SK-N-SH (cell line): ENCODE measurements around the gene TFPT. TPM values are rescaled to one million over a fixed set of nuclear protein-coding genes. Genes with fewer than 3 reads are reported as not detected.

Source experiments
- CTCF ChIA-PET: fragments of 300-600, 350-600 bp; formaldehyde crosslinking; extraction: SDS; loops from one replicate; lab custom pipeline; 2021; lab: Yijun Ruan, JAX
- POLR2A ChIA-PET: fragments of 350-600 bp; sonication (Branson Sonifier 250); formaldehyde crosslinking; extraction: SDS; loops from one replicate; lab custom pipeline; 2020; ENCODE audit warnings: antibody characterized with exemption, inconsistent platforms; lab: Yijun Ruan, JAX
- DNase-seq: peaks from one replicate; pipeline ENCODE4 v3.0.0; 2012
- H2AFZ ChIP-seq: fragments of 200-600 bp; sonication (generic); 2 replicates; pipeline ENCODE4 v1.8.1; 2016; ENCODE audit warnings: antibody characterized with exemption, mild to moderate bottlenecking, low read depth
- H3F3A ChIP-seq: fragments of 200-600 bp; sonication (generic); replicated peaks from 2 replicates; pipeline ENCODE3; 2016; ENCODE audit warnings: antibody characterized with exemption, mild to moderate bottlenecking; ENCODE audit not compliant: insufficient read depth
- H3K27ac ChIP-seq, 2 experiments: fragments of 200-500 bp in 1 of 2; fragments of 200-600 bp in 1 of 2; sonication (Bioruptor generic) in 1 of 2; sonication (generic), shearing (Covaris generic) in 1 of 2; 2 replicates each; pipeline versions ENCODE4 v1.5.1 to v1.6.1; 2014 to 2016; ENCODE audit warnings: low read depth in 2 of 2, inconsistent platforms in 1 of 2, low read length in 1 of 2, mild to moderate bottlenecking in 1 of 2, mixed read lengths in 1 of 2
- H3K27me3 ChIP-seq: fragments of 200-600 bp; sonication (generic), shearing (Covaris generic); 2 replicates; pipeline ENCODE4 v1.6.1; 2016; ENCODE audit warnings: mixed run types; ENCODE audit not compliant: insufficient read depth
- H3K36me3 ChIP-seq, 2 experiments: fragments of 200-500 bp in 1 of 2; fragments of 200-600 bp in 1 of 2; sonication (Bioruptor generic) in 1 of 2; sonication (generic) in 1 of 2; replicated peaks in 1 of 2; 2 replicates each; pipeline versions ENCODE3 to v1.5.1; 2014 to 2016; ENCODE audit warnings: low read length in 1 of 2, mild to moderate bottlenecking in 1 of 2; ENCODE audit not compliant: insufficient read depth in 2 of 2, control insufficient read depth in 1 of 2
- H3K4me1 ChIP-seq, 2 experiments: fragments of 200-500 bp in 1 of 2; fragments of 200-600 bp in 1 of 2; sonication (Bioruptor generic) in 1 of 2; sonication (generic), shearing (Covaris generic) in 1 of 2; 2 replicates each; pipeline versions ENCODE4 v1.5.1 to v1.6.1; 2014 to 2016; ENCODE audit warnings: low read depth in 1 of 2, low read length in 1 of 2, mixed run types in 1 of 2; ENCODE audit not compliant: insufficient read depth in 2 of 2, control insufficient read depth in 1 of 2
- H3K4me2 ChIP-seq: fragments of 200-600 bp; sonication (generic), shearing (Covaris generic); 2 replicates; pipeline ENCODE4 v1.6.1; 2017; ENCODE audit warnings: mixed run types
- H3K4me3 ChIP-seq, 2 experiments: fragments of 200-500 bp in 1 of 2; fragments of 200-600 bp in 1 of 2; sonication (Bioruptor generic) in 1 of 2; sonication (generic), shearing (Covaris generic) in 1 of 2; 2 replicates each; pipeline versions ENCODE4 v1.5.1 to v1.8.1; 2014 to 2016; ENCODE audit warnings: low read depth in 2 of 2, inconsistent platforms in 1 of 2, low read length in 1 of 2, mild to moderate bottlenecking in 1 of 2, mixed read lengths in 1 of 2, moderate library complexity in 1 of 2
- H3K79me2 ChIP-seq: fragments of 200-600 bp; sonication (generic); 2 replicates; pipeline ENCODE4 v1.8.1; 2017; ENCODE audit warnings: mild to moderate bottlenecking; ENCODE audit not compliant: insufficient read depth
- H3K9ac ChIP-seq: fragments of 200-600 bp; sonication (generic); 2 replicates; pipeline ENCODE4 v1.6.1; 2017; ENCODE audit warnings: mixed run types
- H3K9me2 ChIP-seq: fragments of 200-600 bp; sonication (generic); 2 replicates; pipeline ENCODE4 v1.6.1; 2017; ENCODE audit warnings: mixed run types
- H3K9me3 ChIP-seq: fragments of 200-600 bp; sonication (generic); 2 replicates; pipeline ENCODE4 v1.6.1; 2017; ENCODE audit warnings: mixed run types, mild to moderate bottlenecking, moderate library complexity
- H4K20me1 ChIP-seq: fragments of 200-600 bp; sonication (generic); 2 replicates; pipeline ENCODE4 v1.6.1; 2017; ENCODE audit warnings: mild to moderate bottlenecking, mixed run types; ENCODE audit not compliant: insufficient read depth
- ELF1 ChIP-seq: IDR thresholded peaks from 2 replicates; pipeline ENCODE4 v1.4.0; 2012
- EZH2phosphoT487 ChIP-seq: fragments of 200-600 bp; sonication (generic); IDR thresholded peaks from 2 replicates; pipeline ENCODE4 v1.6.1; 2017; ENCODE audit warnings: low read depth, mixed run types, mild to moderate bottlenecking, antibody characterized with exemption, moderate library complexity, borderline replicate concordance
- GATA2 ChIP-seq: sonication (generic); formaldehyde crosslinking; IDR thresholded peaks from 2 replicates; pipeline ENCODE4 v1.5.0; 2020; ENCODE audit warnings: mild to moderate bottlenecking, missing genetic modification reagents
- JUND ChIP-seq: IDR thresholded peaks from 2 replicates; pipeline ENCODE4 v1.4.0; 2012
- MEF2A ChIP-seq: IDR thresholded peaks from 2 replicates; pipeline ENCODE4 v1.4.0; 2012; ENCODE audit warnings: low read depth, borderline replicate concordance
- MXI1 ChIP-seq: IDR thresholded peaks from 2 replicates; pipeline ENCODE4 v1.6.1; 2012; ENCODE audit warnings: mild to moderate bottlenecking, low read depth, low read length, improper control_type of control experiment
- NFIC ChIP-seq: IDR thresholded peaks from 2 replicates; pipeline ENCODE4 v1.4.0; 2012; ENCODE audit warnings: borderline replicate concordance
- NRF1 ChIP-seq: IDR thresholded peaks from 2 replicates; pipeline ENCODE4 v1.6.1; 2012; ENCODE audit warnings: low read depth, mild to moderate bottlenecking, low read length
- POLR2AphosphoS5 ChIP-seq: IDR thresholded peaks from 2 replicates; pipeline ENCODE4 v1.6.1; 2012; ENCODE audit warnings: low read depth, low read length
- RXRA ChIP-seq: IDR thresholded peaks from 2 replicates; pipeline ENCODE4 v1.4.0; 2012; ENCODE audit warnings: low read depth, mild to moderate bottlenecking, borderline replicate concordance
- SIN3A ChIP-seq: IDR thresholded peaks from 2 replicates; pipeline ENCODE4 v1.6.1; 2012; ENCODE audit warnings: low read depth, mild to moderate bottlenecking, low read length, moderate library complexity, borderline replicate concordance
- SMC3 ChIP-seq: IDR thresholded peaks from 2 replicates; pipeline ENCODE4 v1.6.1; 2012; ENCODE audit warnings: low read depth, low read length, improper control_type of control experiment
- TAF1 ChIP-seq: IDR thresholded peaks from 2 replicates; pipeline ENCODE4 v1.6.1; 2012; ENCODE audit warnings: low read depth, mild to moderate bottlenecking, low read length, moderate library complexity, borderline replicate concordance
- TCF12 ChIP-seq: IDR thresholded peaks from 2 replicates; pipeline ENCODE4 v1.4.0; 2012
- YY1 ChIP-seq: IDR thresholded peaks from 2 replicates; pipeline ENCODE4 v1.4.0; 2012; ENCODE audit warnings: low read depth, mild to moderate bottlenecking
- WGBS: methylation state at CpG from one replicate; pipeline ENCODE4 v1.1.6; 2017; ENCODE audit warnings: low lambda C conversion rate; 5-methylcytosine and 5-hydroxymethylcytosine counted together
- polyA plus RNA-seq, 3 experiments: library from polyadenylated mRNA; depleted of rRNA; stranded (reverse); fragments of >200 nt; gene quantifications; 2 replicates each; pipeline ENCODE4 v1.2.3, GENCODE V29; 2012
- TF ChIP-seq, protein P1 (sequence below): fragments of 200-600 bp; sonication (generic); IDR thresholded peaks from 2 replicates; pipeline ENCODE4 v1.6.1; 2017; ENCODE audit warnings: antibody characterized with exemption, mild to moderate bottlenecking, moderate library complexity
- TF ChIP-seq, protein P2 (sequence below): IDR thresholded peaks from 2 replicates; pipeline ENCODE4 v1.4.0; 2012; ENCODE audit warnings: low read depth
- TF ChIP-seq, protein P3 (sequence below): IDR thresholded peaks from 2 replicates; pipeline ENCODE4 v1.6.1; 2012; ENCODE audit warnings: mild to moderate bottlenecking, low read depth, low read length, moderate library complexity

The TFPT gene
- polyA plus RNA-seq, 1 of the 3 experiments (the other 2 are of a cell fraction), result 49.7 TPM

DNA sequence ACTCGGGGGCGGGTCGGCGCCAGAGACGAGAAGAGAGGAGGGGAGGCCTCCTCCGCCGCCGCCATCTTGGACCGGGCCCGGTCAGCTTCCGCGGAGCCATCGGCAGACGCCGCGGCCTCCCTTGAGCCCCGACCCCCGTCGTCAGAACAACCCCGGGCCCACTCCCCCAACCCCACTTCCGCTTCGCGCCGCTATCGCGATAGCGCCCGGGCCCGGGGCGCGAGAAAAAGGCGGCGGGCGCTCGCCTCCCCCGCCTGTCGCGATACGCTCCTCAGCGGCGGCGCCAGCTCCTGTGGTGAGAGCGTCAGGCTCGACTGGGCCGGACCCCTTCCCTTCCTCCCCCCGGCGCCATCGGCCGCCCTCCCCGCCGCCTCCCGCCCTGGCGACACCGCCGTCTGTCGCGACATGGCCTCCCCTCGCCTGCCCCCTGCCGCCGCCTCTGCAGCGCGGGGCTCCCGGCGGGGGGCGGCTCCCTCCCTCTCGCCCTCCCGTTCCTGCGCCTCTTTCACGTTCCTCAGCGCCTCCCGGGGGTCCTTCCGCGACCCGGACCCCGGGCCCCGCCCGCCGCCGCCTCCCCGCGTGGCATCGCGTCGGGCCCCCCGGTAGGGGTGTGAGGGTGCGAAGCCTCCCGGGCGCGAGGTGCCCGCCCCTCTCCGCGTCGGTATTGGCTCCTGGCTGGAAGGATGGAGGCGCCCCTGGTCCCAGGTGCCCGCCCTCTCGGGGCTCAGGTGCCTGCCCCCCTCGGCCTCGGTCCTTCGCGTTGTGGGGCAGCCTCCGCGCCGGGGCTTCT, 22.4 kb upstream of the TFPT start, which contains the start of gene CNOT3:
Gene CNOT3 (plus strand): TSS at position 64 of the 790 bp plus-strand sequence. CDS start 5,217 bp downstream, outside the sequence.
- Histone ChIP-seq H2AFZ (peak within 1 kb of the TSS; percentile 87), H3K4me1 (peaks cover 0 to 24% of the 10 kb centered on the region in 2 experiments; a peak in 1 of 4 replicates), H3K9me2 (no peaks in the 10 kb centered on the region), H3K9me3 (no peaks in the 10 kb centered on the region), H3K9ac (peak within 1 kb of the TSS; percentile 98), H3F3A (no peaks in the 10 kb centered on the region), H3K4me3 (peak within 1 kb of the TSS; percentile 76 to 86), H3K27ac (peak within 1 kb of the TSS; percentile 62 to 88), H3K4me2 (peak within 1 kb of the TSS; percentile 99), H3K36me3 (peaks cover 8 to 33% of the 10 kb centered on the region in 2 experiments), H3K27me3 (no peaks in the 10 kb centered on the region), H3K79me2 (peaks cover 53% of the 10 kb centered on the region), H4K20me1 (peaks cover 45% of the 10 kb centered on the region)
- ChIA-PET CTCF (interaction anchor here (1.1 to 1.5 kb wide), 4 partner anchors 20 to 30 kb away, joined by 3 to 5 read pairs (median 4); partner anchors contain the start of gene LENG1), POLR2A (interaction anchor here (1.0 to 3.0 kb wide), 6 partner anchors 10 to 617 kb away, joined by 3 to 30 read pairs (median 4); partner anchors contain the start of genes LENG1, PRPF31, TFPT and TSEN34)
- 3% methylated on average over 11 of the region's 103 CpGs for WGBS
- peak; percentile 75 for DNase-seq
- TF ChIP-seq GATA2 (CRISPR knock-in tag), result no peak
- TF ChIP-seq NRF1, result no peak
- no peak for TF ChIP-seq EZH2phosphoT487
- peak; percentile 60; the same call in 1 of the 2 replicates for TF ChIP-seq TAF1
- TF ChIP-seq SMC3, result no peak
- TF ChIP-seq, protein P1, sequence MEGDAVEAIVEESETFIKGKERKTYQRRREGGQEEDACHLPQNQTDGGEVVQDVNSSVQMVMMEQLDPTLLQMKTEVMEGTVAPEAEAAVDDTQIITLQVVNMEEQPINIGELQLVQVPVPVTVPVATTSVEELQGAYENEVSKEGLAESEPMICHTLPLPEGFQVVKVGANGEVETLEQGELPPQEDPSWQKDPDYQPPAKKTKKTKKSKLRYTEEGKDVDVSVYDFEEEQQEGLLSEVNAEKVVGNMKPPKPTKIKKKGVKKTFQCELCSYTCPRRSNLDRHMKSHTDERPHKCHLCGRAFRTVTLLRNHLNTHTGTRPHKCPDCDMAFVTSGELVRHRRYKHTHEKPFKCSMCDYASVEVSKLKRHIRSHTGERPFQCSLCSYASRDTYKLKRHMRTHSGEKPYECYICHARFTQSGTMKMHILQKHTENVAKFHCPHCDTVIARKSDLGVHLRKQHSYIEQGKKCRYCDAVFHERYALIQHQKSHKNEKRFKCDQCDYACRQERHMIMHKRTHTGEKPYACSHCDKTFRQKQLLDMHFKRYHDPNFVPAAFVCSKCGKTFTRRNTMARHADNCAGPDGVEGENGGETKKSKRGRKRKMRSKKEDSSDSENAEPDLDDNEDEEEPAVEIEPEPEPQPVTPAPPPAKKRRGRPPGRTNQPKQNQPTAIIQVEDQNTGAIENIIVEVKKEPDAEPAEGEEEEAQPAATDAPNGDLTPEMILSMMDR, result peak; percentile 7; the same call in 1 of the 2 replicates
- no peak for TF ChIP-seq RXRA
- peak; percentile 78 for TF ChIP-seq POLR2AphosphoS5
- no peak for TF ChIP-seq TCF12
- TF ChIP-seq, protein P2, sequence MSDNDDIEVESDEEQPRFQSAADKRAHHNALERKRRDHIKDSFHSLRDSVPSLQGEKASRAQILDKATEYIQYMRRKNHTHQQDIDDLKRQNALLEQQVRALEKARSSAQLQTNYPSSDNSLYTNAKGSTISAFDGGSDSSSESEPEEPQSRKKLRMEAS, result peak; percentile 33; the same call in 1 of the 2 replicates
- TF ChIP-seq, protein P3, sequence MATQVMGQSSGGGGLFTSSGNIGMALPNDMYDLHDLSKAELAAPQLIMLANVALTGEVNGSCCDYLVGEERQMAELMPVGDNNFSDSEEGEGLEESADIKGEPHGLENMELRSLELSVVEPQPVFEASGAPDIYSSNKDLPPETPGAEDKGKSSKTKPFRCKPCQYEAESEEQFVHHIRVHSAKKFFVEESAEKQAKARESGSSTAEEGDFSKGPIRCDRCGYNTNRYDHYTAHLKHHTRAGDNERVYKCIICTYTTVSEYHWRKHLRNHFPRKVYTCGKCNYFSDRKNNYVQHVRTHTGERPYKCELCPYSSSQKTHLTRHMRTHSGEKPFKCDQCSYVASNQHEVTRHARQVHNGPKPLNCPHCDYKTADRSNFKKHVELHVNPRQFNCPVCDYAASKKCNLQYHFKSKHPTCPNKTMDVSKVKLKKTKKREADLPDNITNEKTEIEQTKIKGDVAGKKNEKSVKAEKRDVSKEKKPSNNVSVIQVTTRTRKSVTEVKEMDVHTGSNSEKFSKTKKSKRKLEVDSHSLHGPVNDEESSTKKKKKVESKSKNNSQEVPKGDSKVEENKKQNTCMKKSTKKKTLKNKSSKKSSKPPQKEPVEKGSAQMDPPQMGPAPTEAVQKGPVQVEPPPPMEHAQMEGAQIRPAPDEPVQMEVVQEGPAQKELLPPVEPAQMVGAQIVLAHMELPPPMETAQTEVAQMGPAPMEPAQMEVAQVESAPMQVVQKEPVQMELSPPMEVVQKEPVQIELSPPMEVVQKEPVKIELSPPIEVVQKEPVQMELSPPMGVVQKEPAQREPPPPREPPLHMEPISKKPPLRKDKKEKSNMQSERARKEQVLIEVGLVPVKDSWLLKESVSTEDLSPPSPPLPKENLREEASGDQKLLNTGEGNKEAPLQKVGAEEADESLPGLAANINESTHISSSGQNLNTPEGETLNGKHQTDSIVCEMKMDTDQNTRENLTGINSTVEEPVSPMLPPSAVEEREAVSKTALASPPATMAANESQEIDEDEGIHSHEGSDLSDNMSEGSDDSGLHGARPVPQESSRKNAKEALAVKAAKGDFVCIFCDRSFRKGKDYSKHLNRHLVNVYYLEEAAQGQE, result peak; percentile 13; the same call in 1 of the 2 replicates
- TF ChIP-seq MXI1, result no peak
- no peak for TF ChIP-seq SIN3A
- TF ChIP-seq NFIC, result no peak
- no peak for TF ChIP-seq MEF2A
- peak; percentile 93 for TF ChIP-seq YY1
- TF ChIP-seq ELF1, result no peak
- no peak for TF ChIP-seq JUND
